Progenitor cell of endocrine pancreas (in vitro differentiated cells): ENCODE measurements around the gene TNFRSF1A. TPM values are rescaled to one million over a fixed set of nuclear protein-coding genes. Genes with fewer than 3 reads are reported as not detected.

Source experiments
- DNase-seq: peaks from one replicate; pipeline ENCODE4 v3.0.0; 2021; ENCODE audit warnings: low spot score; ENCODE audit not compliant: unreplicated experiment
- H3K27ac Mint-ChIP-seq: 2 replicates; pipeline ENCODE4 v1.8.0; 2021; ENCODE audit warnings: mild to moderate bottlenecking, moderate library complexity, mixed read lengths
- H3K27me3 Mint-ChIP-seq: 2 replicates; pipeline ENCODE4 v1.8.0; 2021; ENCODE audit warnings: mixed read lengths
- H3K36me3 Mint-ChIP-seq: 2 replicates; pipeline ENCODE4 v1.8.0; 2022; ENCODE audit warnings: mixed read lengths; ENCODE audit not compliant: insufficient read depth
- H3K4me1 Mint-ChIP-seq: 2 replicates; pipeline ENCODE4 v1.8.0; 2021; ENCODE audit warnings: low read depth, mixed read lengths
- H3K4me3 Mint-ChIP-seq: 2 replicates; pipeline ENCODE4 v1.8.0; 2021; ENCODE audit warnings: low read depth, mild to moderate bottlenecking, moderate library complexity, mixed read lengths
- H3K9me3 Mint-ChIP-seq: 2 replicates; pipeline ENCODE4 v1.8.0; 2021; ENCODE audit warnings: low read depth, mixed read lengths
- total RNA-seq: library from RNA; stranded (reverse); gene quantifications from 2 replicates; pipeline ENCODE4 v1.2.1, GENCODE V29; 2021
- TF ChIP-seq, protein P1 (sequence below): fragments of 200-600 bp; sonication (generic); IDR thresholded peaks from one replicate; pipeline ENCODE4 v1.5.0; 2021; ENCODE audit warnings: antibody characterized with exemption, mild to moderate bottlenecking; ENCODE audit not compliant: unreplicated experiment

TNFRSF1A gene
- total RNA-seq, 1 donor from 2014 or later = 67.5 TPM

GRCh38 chr12:6285532-6286306, 56.2 kb downstream of the TNFRSF1A start:
- H3K27ac Mint-ChIP-seq = no peak overlapping the region
- H3K36me3 Mint-ChIP-seq = peaks cover 2% of the 10 kb centered on the region
- DNase-seq = no peak
- peaks cover 6% of the 10 kb centered on the region for H3K9me3 Mint-ChIP-seq
- H3K4me3 Mint-ChIP-seq = no peak overlapping the region
- TF ChIP-seq, protein P1, sequence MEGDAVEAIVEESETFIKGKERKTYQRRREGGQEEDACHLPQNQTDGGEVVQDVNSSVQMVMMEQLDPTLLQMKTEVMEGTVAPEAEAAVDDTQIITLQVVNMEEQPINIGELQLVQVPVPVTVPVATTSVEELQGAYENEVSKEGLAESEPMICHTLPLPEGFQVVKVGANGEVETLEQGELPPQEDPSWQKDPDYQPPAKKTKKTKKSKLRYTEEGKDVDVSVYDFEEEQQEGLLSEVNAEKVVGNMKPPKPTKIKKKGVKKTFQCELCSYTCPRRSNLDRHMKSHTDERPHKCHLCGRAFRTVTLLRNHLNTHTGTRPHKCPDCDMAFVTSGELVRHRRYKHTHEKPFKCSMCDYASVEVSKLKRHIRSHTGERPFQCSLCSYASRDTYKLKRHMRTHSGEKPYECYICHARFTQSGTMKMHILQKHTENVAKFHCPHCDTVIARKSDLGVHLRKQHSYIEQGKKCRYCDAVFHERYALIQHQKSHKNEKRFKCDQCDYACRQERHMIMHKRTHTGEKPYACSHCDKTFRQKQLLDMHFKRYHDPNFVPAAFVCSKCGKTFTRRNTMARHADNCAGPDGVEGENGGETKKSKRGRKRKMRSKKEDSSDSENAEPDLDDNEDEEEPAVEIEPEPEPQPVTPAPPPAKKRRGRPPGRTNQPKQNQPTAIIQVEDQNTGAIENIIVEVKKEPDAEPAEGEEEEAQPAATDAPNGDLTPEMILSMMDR = no peak
- no peaks in the 10 kb centered on the region for H3K4me1 Mint-ChIP-seq
- peaks cover 32% of the 10 kb centered on the region for H3K27me3 Mint-ChIP-seq

- peaks cover 2% of the 10 kb centered on the region for H3K36me3 Mint-ChIP-seq
- H3K27me3 Mint-ChIP-seq = peaks cover 38% of the 10 kb centered on the region
- no peak overlapping the region for H3K4me3 Mint-ChIP-seq
- no peaks in the 10 kb centered on the region for H3K4me1 Mint-ChIP-seq
- TF ChIP-seq, protein P1 = peak; percentile 100
- H3K9me3 Mint-ChIP-seq = peaks cover 6% of the 10 kb centered on the region
- H3K27ac Mint-ChIP-seq = no peak overlapping the region
- peak; percentile 79 for DNase-seq
These were observed 56.8 kb downstream of the TNFRSF1A start for GRCh38 chr12:6285063-6285477.

DNA sequence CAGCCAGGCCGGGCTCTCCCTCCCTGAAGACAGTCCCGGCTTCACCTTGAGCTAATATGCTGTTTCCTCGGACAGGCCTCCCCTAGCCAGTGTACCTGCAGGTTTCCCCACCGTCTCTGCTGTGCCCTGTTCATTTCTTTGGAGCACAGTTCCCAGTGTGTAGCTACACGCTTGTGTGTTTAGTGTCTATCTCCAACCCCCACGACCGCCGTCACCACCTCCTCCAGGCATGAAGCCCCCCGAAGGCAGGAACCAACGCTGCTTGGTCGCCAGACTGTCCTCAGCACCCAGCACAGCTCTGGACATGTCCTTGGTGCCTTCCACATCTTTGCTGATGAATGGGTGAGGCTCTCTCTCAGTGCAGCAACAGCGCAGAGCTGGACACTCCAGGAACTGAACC, 57.6 kb downstream of the TNFRSF1A start:
- Mint-ChIP-seq H3K27ac (no peak overlapping the region), H3K4me1 (no peaks in the 10 kb centered on the region), H3K9me3 (no peaks in the 10 kb centered on the region), H3K36me3 (no peaks in the 10 kb centered on the region), H3K4me3 (no peak overlapping the region), H3K27me3 (peaks cover 46% of the 10 kb centered on the region)
- TF ChIP-seq, protein P1 = no peak
- no peak for DNase-seq

- H3K4me1 Mint-ChIP-seq = peaks cover 4% of the 10 kb centered on the region
- H3K27ac Mint-ChIP-seq = no peak overlapping the region
These were observed 59.4 kb downstream of the TNFRSF1A start for GRCh38 chr12:6282453-6282840.

GRCh38 chr12:6281081-6281809, 60.6 kb downstream of the TNFRSF1A start:
- Mint-ChIP-seq H3K4me1 (peaks cover 4% of the 10 kb centered on the region), H3K4me3 (no peak overlapping the region), H3K36me3 (no peaks in the 10 kb centered on the region), H3K27ac (no peak overlapping the region), H3K9me3 (no peaks in the 10 kb centered on the region), H3K27me3 (peaks cover 67% of the 10 kb centered on the region)
- TF ChIP-seq, protein P1 = no peak
- DNase-seq = no peak

More at GRCh38 chr12:6282453-6282840, 59.4 kb downstream of the TNFRSF1A start:
- no peaks in the 10 kb centered on the region for H3K9me3 Mint-ChIP-seq
- no peaks in the 10 kb centered on the region for H3K36me3 Mint-ChIP-seq
- H3K4me3 Mint-ChIP-seq = no peak overlapping the region
- H3K27me3 Mint-ChIP-seq = peaks cover 56% of the 10 kb centered on the region
- DNase-seq = no peak
- TF ChIP-seq, protein P1 = no peak
